Measurements from ENCODE around the gene TLE3.
A peak's percentile ranks its signal among the peaks of the same experiment; 100 is the strongest.

Gene TLE3

GRCh38 chr15:70047386-70048197 lies 50.1 kb downstream of the TLE3 start:
- DNase-seq: no peak

GRCh38 chr15:70046679-70047369 lies 50.9 kb downstream of the TLE3 start:
- no peak for DNase-seq

- DNase-seq: no peak
Observed at GRCh38 chr15:70045045-70045444, 52.7 kb downstream of the TLE3 start.

DNA sequence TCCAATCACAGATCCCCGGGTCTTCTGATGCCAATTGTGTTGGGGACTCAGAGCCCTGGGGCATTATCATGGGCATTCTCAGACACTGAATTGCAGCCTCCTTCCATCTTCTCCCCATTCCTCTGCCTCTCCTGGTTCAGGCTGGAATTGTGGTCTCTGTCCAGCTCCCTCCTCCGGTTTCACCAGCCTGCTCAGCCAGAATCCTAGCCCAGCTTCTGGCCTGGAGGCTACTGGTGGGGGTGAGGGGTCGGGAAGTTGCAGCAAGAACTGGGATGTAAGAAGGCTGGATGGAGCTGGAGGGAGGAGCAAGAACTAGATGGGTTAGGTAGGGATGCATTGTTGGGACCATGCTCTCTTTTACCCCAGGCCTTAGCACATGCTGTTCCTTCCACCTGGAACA lies 53.5 kb downstream of the TLE3 start:
- DNase-seq: no peak

GRCh38 chr15:70043590-70043989 lies 54.1 kb downstream of the TLE3 start:
- DNase-seq: no peak

DNA sequence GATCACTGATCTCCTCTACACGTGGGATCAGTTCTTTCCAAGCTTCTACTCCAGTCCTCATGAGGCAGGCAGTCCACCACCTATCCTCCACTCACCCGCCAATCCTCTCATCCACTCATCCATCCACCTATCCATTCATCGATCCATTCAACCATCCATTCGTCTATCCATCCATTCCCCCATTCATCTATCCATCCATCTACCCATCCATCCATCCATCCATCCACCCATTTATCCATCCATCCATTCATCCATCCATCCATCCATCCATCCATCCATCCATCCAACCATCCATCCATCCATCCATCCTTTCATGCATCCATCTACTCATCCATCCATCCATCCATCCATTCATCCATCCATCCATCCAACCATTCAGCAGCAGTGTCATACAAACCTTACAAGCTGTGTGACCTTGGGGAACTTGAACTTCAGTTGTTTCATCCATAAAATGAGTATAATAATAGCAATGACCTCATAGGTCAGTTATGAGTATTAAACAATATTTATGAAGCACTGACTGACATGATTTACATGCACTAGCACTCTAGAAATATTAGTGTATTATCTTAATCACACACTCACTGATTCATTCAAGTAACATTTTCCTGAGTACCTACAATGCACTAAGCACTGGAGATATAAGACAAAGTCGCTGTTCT lies 55.0 kb downstream of the TLE3 start:
- no peak for DNase-seq

DNA sequence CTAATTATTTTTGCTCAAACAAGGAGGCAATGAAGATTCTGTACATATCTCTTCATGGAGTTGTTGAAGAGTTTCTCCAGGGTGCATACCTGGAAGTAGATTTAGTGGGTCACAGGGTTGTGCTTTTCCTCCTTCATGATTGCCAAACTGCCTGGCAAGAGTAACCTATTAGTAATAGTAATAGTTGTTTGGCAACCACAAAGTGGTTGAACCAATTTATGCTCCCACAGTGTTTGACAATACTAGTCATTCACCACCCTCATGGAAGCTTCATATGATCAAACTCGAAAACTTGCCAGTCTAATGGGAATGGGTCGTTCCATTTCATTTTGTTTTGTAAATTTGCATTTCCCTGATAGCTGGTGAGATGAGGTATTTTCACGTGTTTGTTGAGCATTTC lies 57.8 kb downstream of the TLE3 start:
- no peak for DNase-seq

DNA sequence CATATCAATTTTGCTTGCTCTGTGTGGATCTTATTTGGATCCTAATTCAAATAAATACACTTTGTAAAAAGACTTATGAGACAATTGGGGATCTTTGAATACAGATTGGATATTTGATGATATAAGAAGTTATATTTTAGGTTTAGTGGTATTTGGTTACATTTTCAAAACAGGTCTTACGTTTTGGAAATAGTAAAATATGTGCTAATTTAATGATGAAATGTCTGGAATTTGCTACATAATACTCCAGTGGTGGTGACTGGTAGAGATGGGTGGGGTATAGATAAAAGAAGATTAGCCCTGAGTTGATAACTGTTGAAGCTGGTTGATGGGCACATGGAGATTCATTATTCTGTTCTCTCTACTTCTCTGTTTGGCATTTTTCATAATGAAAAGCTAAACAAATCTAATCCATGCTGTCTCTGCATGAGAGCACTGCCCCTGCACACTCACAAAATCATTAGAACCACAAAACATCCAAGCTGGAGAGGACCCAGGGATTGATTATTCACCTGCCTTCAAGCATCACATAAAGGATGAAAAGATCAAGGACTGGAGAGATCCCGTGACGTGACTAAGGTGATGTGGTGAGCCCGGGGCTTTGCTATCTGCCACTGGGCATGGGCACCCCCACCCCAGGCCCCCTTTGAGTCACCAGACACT lies 58.9 kb downstream of the TLE3 start:
- DNase-seq: no peak

DNA sequence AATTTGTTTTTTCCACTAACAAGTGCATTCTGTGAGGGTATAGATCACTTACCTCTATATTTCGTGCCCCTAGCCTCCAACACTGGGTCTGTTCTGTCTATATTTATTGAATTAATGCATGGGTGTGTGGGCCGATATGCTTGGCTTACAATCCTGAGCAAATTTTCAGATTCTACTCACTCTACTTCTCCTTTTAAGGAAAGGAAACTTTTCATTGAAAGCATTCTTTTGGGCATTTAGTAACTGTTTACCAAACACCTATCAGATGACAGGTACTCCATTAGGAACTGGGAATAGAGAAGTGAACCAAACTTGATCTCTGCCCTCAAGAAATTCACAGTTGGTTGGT lies 60.5 kb downstream of the TLE3 start:
- no peak for DNase-seq

- no peak for DNase-seq
Observed at GRCh38 chr15:70036585-70037291, 61.0 kb downstream of the TLE3 start.

GRCh38 chr15:70035719-70036077 lies 62.0 kb downstream of the TLE3 start:
- DNase-seq: no peak

DNA sequence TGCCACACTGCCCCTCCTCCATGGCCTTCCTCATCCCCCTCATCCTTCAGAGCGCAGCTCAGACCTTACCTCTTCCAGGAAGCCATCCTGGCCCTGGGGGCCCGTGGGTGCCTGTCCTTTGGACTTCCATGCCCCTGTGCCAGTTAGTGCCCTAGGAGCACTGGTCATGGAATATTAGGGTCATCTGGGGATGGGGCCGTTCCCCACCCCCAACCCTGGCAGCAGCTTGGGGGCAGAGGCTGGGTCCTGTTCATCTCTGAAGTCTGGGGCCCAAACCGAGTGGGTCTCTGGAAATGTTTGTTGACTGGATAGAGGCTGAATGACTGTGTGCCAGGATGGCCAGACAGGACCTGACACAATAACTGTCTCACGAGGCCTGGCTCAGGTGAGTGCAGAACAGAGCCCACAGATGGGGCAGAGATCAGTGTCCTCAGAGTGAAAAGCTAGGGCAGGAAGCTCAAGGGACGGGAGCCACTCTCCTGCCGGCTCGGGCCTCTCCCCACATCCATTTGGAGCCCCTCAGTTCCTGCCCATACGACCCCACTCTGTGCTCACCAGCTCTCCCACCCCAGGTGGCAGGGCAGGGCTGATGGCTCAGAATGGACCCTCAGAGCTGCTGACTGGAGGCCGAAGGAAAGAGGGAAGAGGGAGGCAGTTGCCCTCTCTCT lies 62.5 kb downstream of the TLE3 start:
- no peak for DNase-seq

DNA sequence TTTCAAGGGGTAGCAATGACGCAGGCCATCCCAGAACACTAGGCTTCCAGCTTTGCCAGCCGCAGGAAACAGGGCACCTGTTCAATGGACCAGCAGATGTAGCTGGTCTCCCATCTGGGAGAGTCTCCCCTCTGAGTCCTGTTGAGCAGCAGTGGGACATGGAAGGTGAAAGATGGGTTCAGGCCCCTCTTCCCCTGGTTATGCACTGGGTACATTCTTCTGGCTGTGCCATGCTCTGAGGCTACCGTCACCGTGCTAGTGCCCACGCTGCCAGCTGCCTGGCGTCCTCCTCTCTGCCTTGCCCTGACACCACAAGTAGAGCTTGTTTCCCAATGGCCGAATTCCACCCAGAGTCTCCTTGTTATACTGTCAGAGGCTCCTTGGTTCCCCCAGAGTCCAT lies 63.1 kb downstream of the TLE3 start:
- no peak for DNase-seq

DNA sequence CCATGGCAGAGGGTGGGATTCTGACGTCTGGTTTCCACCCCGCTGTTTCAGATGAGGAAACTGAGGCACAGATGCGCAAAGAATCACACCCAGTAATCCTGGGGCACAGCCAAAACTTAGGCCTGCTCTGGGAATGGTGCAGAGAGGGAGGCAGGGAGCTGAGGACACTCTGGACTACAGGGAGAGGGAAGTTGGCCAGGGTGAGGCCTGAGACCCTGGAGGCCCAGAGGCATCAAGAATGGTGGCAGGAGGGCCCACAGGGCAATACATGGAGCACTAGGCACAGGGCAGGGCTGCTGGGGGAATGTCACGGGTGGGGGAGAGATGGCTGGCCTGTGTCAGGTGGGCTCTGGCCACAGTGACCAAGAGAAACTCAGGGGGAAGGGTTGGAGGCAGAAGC lies 63.6 kb downstream of the TLE3 start:
- no peak for DNase-seq

- DNase-seq: peak in 1 of 2 experiments; percentile 38
Observed at GRCh38 chr15:70033529-70034140, 64.1 kb downstream of the TLE3 start.

DNA sequence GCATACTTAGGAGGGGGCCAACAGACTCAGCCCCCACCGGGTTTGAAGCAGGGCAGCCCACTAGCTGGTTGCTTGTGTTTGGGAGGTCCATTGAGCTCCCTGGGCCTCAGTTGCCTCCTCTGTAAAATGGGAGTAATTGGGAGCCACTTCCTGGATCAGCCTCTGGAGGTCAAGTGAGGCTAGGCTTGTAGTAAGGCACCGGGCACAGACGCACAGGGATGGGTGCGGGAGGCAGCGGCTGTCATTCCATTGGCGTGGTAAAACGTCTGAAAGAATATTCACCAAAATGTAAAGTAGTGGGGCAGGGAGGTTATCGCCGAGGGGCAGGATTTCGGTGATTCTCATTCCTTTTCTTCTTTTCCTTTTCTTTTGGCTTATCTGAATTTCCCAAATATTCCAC lies 64.6 kb downstream of the TLE3 start:
- no peak for DNase-seq

GRCh38 chr15:70032509-70032908 lies 65.2 kb downstream of the TLE3 start:
- DNase-seq: no peak

DNA sequence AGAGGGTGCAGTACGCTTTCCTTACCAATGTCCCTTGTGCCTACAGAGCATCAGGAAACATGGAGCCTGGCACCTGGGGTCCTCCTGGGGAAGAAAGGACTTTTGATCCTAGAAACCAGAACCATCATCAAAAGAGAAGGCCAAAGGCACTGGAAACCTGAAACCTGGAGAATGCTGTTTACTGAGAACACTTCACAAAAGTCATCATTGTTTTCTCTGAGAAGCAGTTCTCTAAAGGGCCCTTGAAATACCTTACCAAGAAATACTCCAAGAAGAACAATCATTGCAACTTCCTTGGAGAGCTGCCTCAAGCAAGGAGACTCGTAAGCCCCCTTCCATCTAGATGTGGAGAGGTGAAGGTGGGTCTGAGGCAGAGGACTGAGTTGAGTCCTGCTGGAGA lies 66.0 kb downstream of the TLE3 start:
- no peak for DNase-seq

DNA sequence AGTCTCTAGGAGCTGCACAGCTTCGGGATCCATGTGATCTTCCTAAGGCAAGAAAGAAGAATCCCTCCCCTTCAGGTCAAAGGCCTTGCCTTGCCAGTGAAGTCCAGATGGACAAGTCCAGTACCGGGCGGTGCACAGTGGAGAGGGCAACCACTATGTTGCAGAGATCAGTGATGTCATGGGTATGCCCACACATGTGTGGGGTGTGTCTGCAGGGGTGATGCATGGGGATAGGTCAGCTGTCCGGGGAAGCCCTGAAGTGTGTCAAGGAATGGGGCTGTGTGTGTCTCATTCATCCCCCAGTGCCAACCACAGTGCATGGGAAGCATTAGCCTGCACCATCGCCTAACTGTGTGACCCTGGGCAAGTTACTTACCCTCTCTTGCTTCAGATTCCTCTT lies 66.5 kb downstream of the TLE3 start:
- no peak for DNase-seq

- DNase-seq: no peak
Observed at GRCh38 chr15:70030851-70031250, 66.9 kb downstream of the TLE3 start.

DNA sequence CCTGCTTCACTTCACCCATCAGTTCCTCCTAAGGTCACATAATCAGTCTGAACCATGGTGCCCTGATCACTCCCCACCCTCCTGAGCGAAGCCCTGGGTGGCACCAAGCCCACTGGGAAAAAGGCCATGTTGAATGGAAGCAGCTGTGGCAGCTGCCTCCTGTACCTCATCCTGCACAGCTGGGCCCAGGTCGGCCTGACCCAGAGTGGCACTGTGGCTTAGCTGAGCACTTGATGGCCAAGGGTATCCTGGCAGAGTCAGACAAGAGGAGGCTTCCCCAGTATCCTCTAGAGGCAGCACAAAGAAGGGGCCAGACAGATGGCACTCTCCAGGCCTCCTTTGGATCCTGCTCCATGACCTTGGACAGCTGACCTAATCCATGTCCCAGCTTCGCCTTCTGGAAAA lies 68.4 kb downstream of the TLE3 start:
- no peak for DNase-seq

- no peak for DNase-seq
Observed at GRCh38 chr15:70027518-70027917, 70.2 kb downstream of the TLE3 start.
